GM12878 (cell line): ENCODE measurements around the gene KCNG3.

ENCODE experiments used
- CBX5 ChIP-seq: sonication (generic); IDR thresholded peaks from 2 replicates; pipeline ENCODE4 v1.6.1; 2016; ENCODE audit warnings: low read depth, moderate library complexity, mild to moderate bottlenecking, inconsistent platforms
- HDAC2 ChIP-seq: fragments of 200-600 bp; sonication (generic); IDR thresholded peaks from 2 replicates; pipeline ENCODE4 v1.6.1; 2017
- MTA3 ChIP-seq: IDR thresholded peaks from 2 replicates; pipeline ENCODE4 v1.6.1; 2012; ENCODE audit warnings: low read length, inconsistent platforms, borderline replicate concordance
- NBN ChIP-seq: fragments of 450-650 bp; IDR thresholded peaks from 2 replicates; pipeline ENCODE4 v1.6.1; 2016
- NFYB ChIP-seq: IDR thresholded peaks from 2 replicates; pipeline ENCODE4 v1.6.1; 2011; ENCODE audit warnings: low read depth, mild to moderate bottlenecking, low read length, improper control_type of control experiment, moderate library complexity; ENCODE audit not compliant: insufficient read depth
- POLR2AphosphoS5 ChIP-seq: IDR thresholded peaks from 2 replicates; pipeline ENCODE4 v1.6.1; 2011; ENCODE audit warnings: mild to moderate bottlenecking, low read length, inconsistent platforms
- RB1 ChIP-seq: fragments of 450-650 bp; formaldehyde crosslinking; IDR thresholded peaks from 2 replicates; pipeline ENCODE4 v1.6.1; 2017; ENCODE audit warnings: mild to moderate bottlenecking, borderline replicate concordance
- RCOR1 ChIP-seq: conservative IDR thresholded peaks from 2 replicates; pipeline ENCODE4 v1.6.1; 2012; ENCODE audit warnings: low read depth, low read length, improper control_type of control experiment
- RFX5 ChIP-seq: IDR thresholded peaks from 2 replicates; pipeline ENCODE4 v1.6.1; 2011; ENCODE audit warnings: low read depth, low read length, improper control_type of control experiment
- TF ChIP-seq, protein P1 (sequence below): IDR thresholded peaks from 2 replicates; pipeline ENCODE4 v1.6.1; 2012; ENCODE audit warnings: mild to moderate bottlenecking, low read depth, low read length
- TF ChIP-seq, protein P2 (sequence below), 3 experiments: IDR thresholded peaks in 2 of 3; conservative IDR thresholded peaks in 1 of 3; 2 replicates each; pipeline ENCODE4 v1.5.1; 2011; ENCODE audit warnings: low read depth in 3 of 3, low read length in 3 of 3, mild to moderate bottlenecking in 3 of 3, control low read depth in 2 of 3, moderate library complexity in 2 of 3, inconsistent platforms in 1 of 3, mixed read lengths in 1 of 3; ENCODE audit not compliant: control insufficient read depth in 2 of 3, insufficient read depth in 1 of 3; ENCODE audit errors: extremely low read depth in 1 of 3

DNA sequence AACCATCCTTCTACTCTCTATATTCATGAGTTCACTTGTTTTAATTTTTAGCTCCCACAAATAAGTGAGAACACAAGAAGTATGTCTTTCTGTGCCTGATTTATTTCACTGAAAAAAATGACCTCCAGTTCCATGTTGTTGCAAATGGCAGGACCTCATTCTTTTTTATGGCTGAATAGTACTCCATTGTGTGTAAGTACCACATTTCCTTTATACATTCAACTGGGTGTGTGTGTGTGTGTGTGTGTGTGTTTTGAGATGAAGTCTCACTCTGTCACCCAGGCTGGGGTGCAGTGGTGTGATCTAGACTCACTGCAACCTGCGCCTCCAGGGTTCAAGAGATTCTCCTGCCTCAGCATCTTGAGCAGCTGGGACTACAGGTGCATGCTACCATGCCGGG is 41.2 kb downstream of the KCNG3 start:
- TF ChIP-seq MTA3 (no peak), NBN (no peak), NFYB (no peak), RFX5 (no peak), HDAC2 (no peak), RB1 (no peak), RCOR1 (no peak), CBX5 (no peak), POLR2AphosphoS5 (no peak)
- TF ChIP-seq, protein P1, sequence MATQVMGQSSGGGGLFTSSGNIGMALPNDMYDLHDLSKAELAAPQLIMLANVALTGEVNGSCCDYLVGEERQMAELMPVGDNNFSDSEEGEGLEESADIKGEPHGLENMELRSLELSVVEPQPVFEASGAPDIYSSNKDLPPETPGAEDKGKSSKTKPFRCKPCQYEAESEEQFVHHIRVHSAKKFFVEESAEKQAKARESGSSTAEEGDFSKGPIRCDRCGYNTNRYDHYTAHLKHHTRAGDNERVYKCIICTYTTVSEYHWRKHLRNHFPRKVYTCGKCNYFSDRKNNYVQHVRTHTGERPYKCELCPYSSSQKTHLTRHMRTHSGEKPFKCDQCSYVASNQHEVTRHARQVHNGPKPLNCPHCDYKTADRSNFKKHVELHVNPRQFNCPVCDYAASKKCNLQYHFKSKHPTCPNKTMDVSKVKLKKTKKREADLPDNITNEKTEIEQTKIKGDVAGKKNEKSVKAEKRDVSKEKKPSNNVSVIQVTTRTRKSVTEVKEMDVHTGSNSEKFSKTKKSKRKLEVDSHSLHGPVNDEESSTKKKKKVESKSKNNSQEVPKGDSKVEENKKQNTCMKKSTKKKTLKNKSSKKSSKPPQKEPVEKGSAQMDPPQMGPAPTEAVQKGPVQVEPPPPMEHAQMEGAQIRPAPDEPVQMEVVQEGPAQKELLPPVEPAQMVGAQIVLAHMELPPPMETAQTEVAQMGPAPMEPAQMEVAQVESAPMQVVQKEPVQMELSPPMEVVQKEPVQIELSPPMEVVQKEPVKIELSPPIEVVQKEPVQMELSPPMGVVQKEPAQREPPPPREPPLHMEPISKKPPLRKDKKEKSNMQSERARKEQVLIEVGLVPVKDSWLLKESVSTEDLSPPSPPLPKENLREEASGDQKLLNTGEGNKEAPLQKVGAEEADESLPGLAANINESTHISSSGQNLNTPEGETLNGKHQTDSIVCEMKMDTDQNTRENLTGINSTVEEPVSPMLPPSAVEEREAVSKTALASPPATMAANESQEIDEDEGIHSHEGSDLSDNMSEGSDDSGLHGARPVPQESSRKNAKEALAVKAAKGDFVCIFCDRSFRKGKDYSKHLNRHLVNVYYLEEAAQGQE = no peak
- TF ChIP-seq, protein P2, sequence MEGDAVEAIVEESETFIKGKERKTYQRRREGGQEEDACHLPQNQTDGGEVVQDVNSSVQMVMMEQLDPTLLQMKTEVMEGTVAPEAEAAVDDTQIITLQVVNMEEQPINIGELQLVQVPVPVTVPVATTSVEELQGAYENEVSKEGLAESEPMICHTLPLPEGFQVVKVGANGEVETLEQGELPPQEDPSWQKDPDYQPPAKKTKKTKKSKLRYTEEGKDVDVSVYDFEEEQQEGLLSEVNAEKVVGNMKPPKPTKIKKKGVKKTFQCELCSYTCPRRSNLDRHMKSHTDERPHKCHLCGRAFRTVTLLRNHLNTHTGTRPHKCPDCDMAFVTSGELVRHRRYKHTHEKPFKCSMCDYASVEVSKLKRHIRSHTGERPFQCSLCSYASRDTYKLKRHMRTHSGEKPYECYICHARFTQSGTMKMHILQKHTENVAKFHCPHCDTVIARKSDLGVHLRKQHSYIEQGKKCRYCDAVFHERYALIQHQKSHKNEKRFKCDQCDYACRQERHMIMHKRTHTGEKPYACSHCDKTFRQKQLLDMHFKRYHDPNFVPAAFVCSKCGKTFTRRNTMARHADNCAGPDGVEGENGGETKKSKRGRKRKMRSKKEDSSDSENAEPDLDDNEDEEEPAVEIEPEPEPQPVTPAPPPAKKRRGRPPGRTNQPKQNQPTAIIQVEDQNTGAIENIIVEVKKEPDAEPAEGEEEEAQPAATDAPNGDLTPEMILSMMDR (IDR thresholded peaks at IDR 0.05 in 2 of 3, conservative IDR thresholded peaks at IDR 0.05 in 1 of 3; ENCODE audit: control insufficient read depth in 2 of 3, extremely low read depth in 1 of 3, insufficient read depth in 1 of 3, low read depth in 3 of 3, low read length in 3 of 3) = no peak
